K562 (cell line): ENCODE data around the gene SAMD8. TPM values are rescaled to one million over a fixed set of nuclear protein-coding genes. Genes with fewer than 3 reads are reported as not detected.

Experiments used
- ATF1 ChIP-seq, 2 experiments: fragments of 450-650 bp in 1 of 2; IDR thresholded peaks; 2 replicates each; pipeline ENCODE4 v1.6.1; 2016; ENCODE audit warnings: missing compliant biosample characterization in 1 of 2, missing genetic modification characterization in 1 of 2
- CBFA2T2 ChIP-seq: fragments of 450-650 bp; conservative IDR thresholded peaks from 2 replicates; pipeline ENCODE4 v1.6.1; 2017; ENCODE audit warnings: mild to moderate bottlenecking
- HMGXB4 ChIP-seq: sonication (generic); formaldehyde crosslinking; IDR thresholded peaks from 2 replicates; pipeline ENCODE4 v1.8.1; 2023; ENCODE audit warnings: mild to moderate bottlenecking, missing genetic modification reagents
- NR0B1 ChIP-seq: fragments of 450-650 bp; IDR thresholded peaks from one replicate; pipeline ENCODE4 v1.6.1; 2018; ENCODE audit warnings: mild to moderate bottlenecking, moderate library complexity; ENCODE audit not compliant: partially characterized antibody
- TARDBP ChIP-seq: fragments of 450-650 bp; IDR thresholded peaks from 2 replicates; pipeline ENCODE4 v1.6.1; 2016
- ZNF384 ChIP-seq: IDR thresholded peaks from 2 replicates; pipeline ENCODE4 v1.6.1; 2012; ENCODE audit warnings: low read depth, low read length, improper control_type of control experiment
- ZNF436 ChIP-seq: fragments of 250-450, 450-650 bp; sonication (Bioruptor Pico); formaldehyde crosslinking; IDR thresholded peaks from 2 replicates; pipeline ENCODE4 v1.7.0; 2020; ENCODE audit warnings: mild to moderate bottlenecking
- ZNF57 ChIP-seq: fragments of 450-650 bp; formaldehyde crosslinking; IDR thresholded peaks from 2 replicates; pipeline ENCODE4 v1.4.0; 2020; ENCODE audit warnings: mild to moderate bottlenecking, moderate library complexity
- polyA plus RNA-seq, 8 experiments: library from polyadenylated mRNA; depleted of rRNA in 4 of 8; stranded (reverse) in 5 of 8; unstranded in 3 of 8; fragments of >200 nt; fragmentation: Nextera tagmentation in 2 of 8; fragmentation: Illumina TruSeq in 1 of 8; extraction: Ambion mirVana in 2 of 8; extraction: Trizol in 1 of 8; gene quantifications; 2 replicates each; pipeline versions ENCODE4 v1.2.1 to v1.2.3, GENCODE V29; 2011 to 2014; ENCODE audit warnings: inconsistent platforms in 1 of 8, missing spikeins in 1 of 8
- total RNA-seq, 7 experiments: library from RNA; depleted of rRNA in 6 of 7; stranded (reverse); fragments of >200 nt in 6 of 7; fragmentation: Illumina TruSeq in 2 of 7; extraction: Trizol in 2 of 7; gene quantifications; 2 replicates each; pipeline versions ENCODE4 v1.2.1 to v1.2.3, GENCODE V29; 2011 to 2021; ENCODE audit warnings: low replicate concordance in 1 of 7

Gene SAMD8
- total and polyA plus RNA-seq, 9 of the 15 experiments (the other 6 are each of a cell fraction or from before 2014, with no cell fraction given): 2.7 to 16.1 (median 6.2) TPM

- TF ChIP-seq HMGXB4 (CRISPR knock-in tag): no peak
- TF ChIP-seq ZNF384: no peak
- no peak for TF ChIP-seq ZNF436 (CRISPR knock-in tag)
- TF ChIP-seq ZNF57 (CRISPR knock-in tag): no peak
- TF ChIP-seq ATF1 (CRISPR knock-in tag; IDR thresholded peaks at IDR 0.05): no peak
- TF ChIP-seq ATF1 (tag; IDR thresholded peaks at IDR 0.05): no peak
- no peak for TF ChIP-seq CBFA2T2
- TF ChIP-seq TARDBP: no peak
- no peak for TF ChIP-seq NR0B1
These were observed 8.4 kb upstream of the SAMD8 start (continued) for GRCh38 chr10:75102830-75103673.
